K562 (cell line): ENCODE results near the gene RAB3GAP1.

ENCODE experiments used
- TF ChIP-seq, protein P1 (sequence below), 3 experiments: IDR thresholded peaks in 2 of 3; conservative IDR thresholded peaks in 1 of 3; 2 replicates each; pipeline ENCODE4 v1.5.1; 2011 to 2012; ENCODE audit warnings: low read length in 3 of 3, mild to moderate bottlenecking in 3 of 3, control low read depth in 2 of 3, improper control_type of control experiment in 1 of 3, inconsistent platforms in 1 of 3, low read depth in 1 of 3, mixed read lengths in 1 of 3, moderate library complexity in 1 of 3; ENCODE audit not compliant: insufficient read depth in 2 of 3
- TF ChIP-seq, protein P2 (sequence below): fragments of 250-450 bp; sonication (Bioruptor Pico); IDR thresholded peaks from 2 replicates; pipeline ENCODE4 v1.8.0; 2022; ENCODE audit warnings: moderate library complexity, mild to moderate bottlenecking, inconsistent platforms
- TF ChIP-seq, protein P3 (sequence below): fragments of 250-450 bp; sonication (Bioruptor Pico); IDR thresholded peaks from 2 replicates; pipeline ENCODE4 v1.5.0; 2021; ENCODE audit warnings: mild to moderate bottlenecking, borderline replicate concordance

DNA sequence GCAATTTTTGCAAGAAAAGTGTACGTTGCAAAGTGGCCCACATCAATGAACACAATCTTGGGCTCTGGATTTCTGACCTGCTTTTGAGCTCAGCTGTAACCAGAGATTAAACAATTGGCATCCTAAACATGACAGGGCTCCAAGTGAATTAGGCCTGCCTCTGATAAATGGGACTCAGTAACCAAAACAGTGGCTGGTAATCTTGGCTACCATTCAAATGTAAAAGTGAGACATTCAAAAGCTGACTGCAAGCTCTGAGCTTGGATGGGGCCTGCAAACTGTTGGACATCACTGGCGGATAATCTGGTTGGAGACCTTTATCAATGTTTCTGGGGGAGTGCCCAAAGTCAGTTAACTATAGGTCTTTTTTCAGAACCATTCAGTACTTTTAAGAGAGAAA lies 160.7 kb downstream of the RAB3GAP1 start:
- TF ChIP-seq, protein P1, sequence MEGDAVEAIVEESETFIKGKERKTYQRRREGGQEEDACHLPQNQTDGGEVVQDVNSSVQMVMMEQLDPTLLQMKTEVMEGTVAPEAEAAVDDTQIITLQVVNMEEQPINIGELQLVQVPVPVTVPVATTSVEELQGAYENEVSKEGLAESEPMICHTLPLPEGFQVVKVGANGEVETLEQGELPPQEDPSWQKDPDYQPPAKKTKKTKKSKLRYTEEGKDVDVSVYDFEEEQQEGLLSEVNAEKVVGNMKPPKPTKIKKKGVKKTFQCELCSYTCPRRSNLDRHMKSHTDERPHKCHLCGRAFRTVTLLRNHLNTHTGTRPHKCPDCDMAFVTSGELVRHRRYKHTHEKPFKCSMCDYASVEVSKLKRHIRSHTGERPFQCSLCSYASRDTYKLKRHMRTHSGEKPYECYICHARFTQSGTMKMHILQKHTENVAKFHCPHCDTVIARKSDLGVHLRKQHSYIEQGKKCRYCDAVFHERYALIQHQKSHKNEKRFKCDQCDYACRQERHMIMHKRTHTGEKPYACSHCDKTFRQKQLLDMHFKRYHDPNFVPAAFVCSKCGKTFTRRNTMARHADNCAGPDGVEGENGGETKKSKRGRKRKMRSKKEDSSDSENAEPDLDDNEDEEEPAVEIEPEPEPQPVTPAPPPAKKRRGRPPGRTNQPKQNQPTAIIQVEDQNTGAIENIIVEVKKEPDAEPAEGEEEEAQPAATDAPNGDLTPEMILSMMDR (IDR thresholded peaks at IDR 0.05 in 2 of 3, conservative IDR thresholded peaks at IDR 0.05 in 1 of 3; ENCODE audit: insufficient read depth in 2 of 3, low read depth in 1 of 3, low read length in 3 of 3) = no peak
- TF ChIP-seq, protein P2, sequence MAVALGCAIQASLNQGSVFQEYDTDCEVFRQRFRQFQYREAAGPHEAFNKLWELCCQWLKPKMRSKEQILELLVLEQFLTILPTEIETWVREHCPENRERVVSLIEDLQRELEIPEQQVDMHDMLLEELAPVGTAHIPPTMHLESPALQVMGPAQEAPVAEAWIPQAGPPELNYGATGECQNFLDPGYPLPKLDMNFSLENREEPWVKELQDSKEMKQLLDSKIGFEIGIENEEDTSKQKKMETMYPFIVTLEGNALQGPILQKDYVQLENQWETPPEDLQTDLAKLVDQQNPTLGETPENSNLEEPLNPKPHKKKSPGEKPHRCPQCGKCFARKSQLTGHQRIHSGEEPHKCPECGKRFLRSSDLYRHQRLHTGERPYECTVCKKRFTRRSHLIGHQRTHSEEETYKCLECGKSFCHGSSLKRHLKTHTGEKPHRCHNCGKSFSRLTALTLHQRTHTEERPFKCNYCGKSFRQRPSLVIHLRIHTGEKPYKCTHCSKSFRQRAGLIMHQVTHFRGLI = no peak
- TF ChIP-seq, protein P3, sequence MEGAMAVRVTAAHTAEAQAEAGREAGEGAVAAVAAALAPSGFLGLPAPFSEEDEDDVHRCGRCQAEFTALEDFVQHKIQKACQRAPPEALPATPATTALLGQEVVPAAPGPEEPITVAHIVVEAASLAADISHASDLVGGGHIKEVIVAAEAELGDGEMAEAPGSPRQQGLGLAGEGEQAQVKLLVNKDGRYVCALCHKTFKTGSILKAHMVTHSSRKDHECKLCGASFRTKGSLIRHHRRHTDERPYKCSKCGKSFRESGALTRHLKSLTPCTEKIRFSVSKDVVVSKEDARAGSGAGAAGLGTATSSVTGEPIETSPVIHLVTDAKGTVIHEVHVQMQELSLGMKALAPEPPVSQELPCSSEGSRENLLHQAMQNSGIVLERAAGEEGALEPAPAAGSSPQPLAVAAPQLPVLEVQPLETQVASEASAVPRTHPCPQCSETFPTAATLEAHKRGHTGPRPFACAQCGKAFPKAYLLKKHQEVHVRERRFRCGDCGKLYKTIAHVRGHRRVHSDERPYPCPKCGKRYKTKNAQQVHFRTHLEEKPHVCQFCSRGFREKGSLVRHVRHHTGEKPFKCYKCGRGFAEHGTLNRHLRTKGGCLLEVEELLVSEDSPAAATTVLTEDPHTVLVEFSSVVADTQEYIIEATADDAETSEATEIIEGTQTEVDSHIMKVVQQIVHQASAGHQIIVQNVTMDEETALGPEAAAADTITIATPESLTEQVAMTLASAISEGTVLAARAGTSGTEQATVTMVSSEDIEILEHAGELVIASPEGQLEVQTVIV (CRISPR knock-in tag) = no peak
